Measurements from ENCODE around the gene SSR1. TPM values are rescaled to one million over a fixed set of nuclear protein-coding genes. Genes with fewer than 3 reads are reported as not detected.

SSR1 gene
- total RNA-seq, 1 experiment from 2014 or later = 102 TPM

- H2BK15ac ChIP-seq (ENCODE audit: low read depth, low read length) = no peak overlapping the region
- no peak overlapping the region for H2BK120ac ChIP-seq (ENCODE audit: low read depth, low read length, poor library complexity, severe bottlenecking)
- H3K23ac ChIP-seq (ENCODE audit: insufficient read length, low read depth, low read length) = no peak overlapping the region
- Mint-ChIP-seq H3K27me3 (ENCODE audit: low read depth) (no peaks in the 10 kb centered on the region), H3K27ac (no peak overlapping the region; a peak in 1 of 7 replicates), H3K36me3 (ENCODE audit: insufficient read depth in 1 of 3, low read depth in 3 of 3) (peaks cover 16 to 58% (median 46%) of the 10 kb centered on the region in 3 experiments), H3K4me3 (no peak overlapping the region), H3K4me1 (peaks cover 15% of the 10 kb centered on the region in 2 experiments), H3K9me3 (no peaks in the 10 kb centered on the region)
- no peaks in the 10 kb centered on the region for H3K23me2 ChIP-seq (ENCODE audit: insufficient read length, low read depth, low read length, poor library complexity, severe bottlenecking)
- no peaks in the 10 kb centered on the region for H4K20me1 ChIP-seq (ENCODE audit: control insufficient read depth, insufficient read depth, insufficient read length)
- H2BK12ac ChIP-seq (ENCODE audit: insufficient read length, low read depth, low read length) = no peak overlapping the region
- no peak overlapping the region for H3K4me2 ChIP-seq (ENCODE audit: insufficient read depth, insufficient read length, low read length)
- H3K79me1 ChIP-seq (ENCODE audit: insufficient read depth, low read depth, low read length, poor library complexity, severe bottlenecking) = no peaks in the 10 kb centered on the region
- H2AK5ac ChIP-seq (ENCODE audit: insufficient read length, low read length) = no peak overlapping the region
- no peaks in the 10 kb centered on the region for H3K9me3 ChIP-seq (ENCODE audit: control insufficient read depth, low read depth, low read length)
- H3K18ac ChIP-seq (ENCODE audit: insufficient read length, low read depth, low read length) = no peak overlapping the region
- H3K14ac ChIP-seq (ENCODE audit: insufficient read depth, low read length) = no peak overlapping the region
- no peak overlapping the region for H4K5ac ChIP-seq (ENCODE audit: insufficient read length, low read depth, low read length)
- no peak overlapping the region for H4K8ac ChIP-seq (replicated peaks; ENCODE audit: insufficient read length, low read depth, low read length)
- no peak overlapping the region for H3K27ac ChIP-seq (ENCODE audit: insufficient read length, low read depth, low read length)
- no peak overlapping the region for H2BK20ac ChIP-seq (ENCODE audit: low read depth, low read length, poor library complexity, severe bottlenecking)
- H3K4me1 ChIP-seq (ENCODE audit: insufficient read depth, low read length) = peaks cover 6% of the 10 kb centered on the region; the same call in 1 of the 2 replicates
- no peak overlapping the region for H3K9ac ChIP-seq (ENCODE audit: extremely low read depth, insufficient read length, low read length)
- H3K4ac ChIP-seq (ENCODE audit: low read depth, low read length) = no peak overlapping the region
- H4K91ac ChIP-seq (ENCODE audit: insufficient read length, low read depth, low read length) = no peak overlapping the region
- H3K56ac ChIP-seq (ENCODE audit: insufficient read length, low read depth, low read length) = no peak overlapping the region
- WGBS (ENCODE audit: extremely low coverage, insufficient read length, low lambda C conversion rate) = no CpG with 5 or more reads among the region's 21 CpGs
- DNase-seq = no peak
- no peak for TF ChIP-seq CTCF (conservative IDR thresholded peaks at IDR 0.05)
- no peaks in the 10 kb centered on the region for H3K27me3 ChIP-seq (ENCODE audit: insufficient read depth, low read length)
- no peaks in the 10 kb centered on the region for H3K79me2 ChIP-seq (ENCODE audit: insufficient read depth, low read length)
- no peak overlapping the region for H3T11ph ChIP-seq (ENCODE audit: low read length)
- no peak overlapping the region for H2BK5ac ChIP-seq (ENCODE audit: insufficient read length, low read length)
- no peak overlapping the region for H2AFZ ChIP-seq (ENCODE audit: low read length)
Measured at GRCh38 chr6:7228662-7229375, 84.2 kb downstream of the SSR1 start.

Data from H9 (cell line).